Lung (tissue), 12 donors: ENCODE measurements around the gene MT1F. TPM values are rescaled to one million over a fixed set of nuclear protein-coding genes. Genes with fewer than 3 reads are reported as not detected.

ENCODE experiments used
- ATAC-seq: fragments of 200-7000 bp; cut with Tn5 transposase; one replicate; pipeline ENCODE4 v1.9.1; 2020; ENCODE audit warnings: moderate number of reproducible peaks; ENCODE audit not compliant: insufficient read depth, low FRiP score
- DNase-seq, 3 donors: peaks; one replicate each; pipeline ENCODE4 v3.0.0-alpha.2; 2013 to 2017
- H3K27ac ChIP-seq, 2 donors: one replicate each; pipeline ENCODE4 v1.5.1; 2013; ENCODE audit warnings: mild to moderate bottlenecking in 2 of 2, moderate library complexity in 2 of 2, control low read depth in 1 of 2, inconsistent platforms in 1 of 2, low read depth in 1 of 2, low read length in 1 of 2
- H3K27me3 ChIP-seq, 3 donors: one replicate each; pipeline ENCODE4 v1.5.1; 2013; ENCODE audit warnings: low read length in 2 of 3; ENCODE audit not compliant: control insufficient read depth in 3 of 3, insufficient read depth in 3 of 3
- H3K36me3 ChIP-seq, 4 donors: one replicate each; pipeline ENCODE4 v1.5.1; 2013; ENCODE audit warnings: low read length in 4 of 4, mild to moderate bottlenecking in 1 of 4, moderate library complexity in 1 of 4; ENCODE audit not compliant: control insufficient read depth in 4 of 4, insufficient read depth in 4 of 4
- H3K4me1 ChIP-seq, 5 donors: one replicate each; pipeline ENCODE4 v1.5.1; 2013; ENCODE audit warnings: low read length in 5 of 5, mild to moderate bottlenecking in 2 of 5, moderate library complexity in 1 of 5; ENCODE audit not compliant: control insufficient read depth in 5 of 5, insufficient read depth in 5 of 5
- H3K4me3 ChIP-seq: one replicate; pipeline ENCODE4 v1.5.1; 2013; ENCODE audit warnings: mild to moderate bottlenecking, control low read depth, moderate library complexity
- H3K9ac ChIP-seq, 2 donors: one replicate each; pipeline ENCODE4 v1.5.1; 2013; ENCODE audit warnings: low read length in 2 of 2, control low read depth in 1 of 2; ENCODE audit not compliant: insufficient read depth in 1 of 2
- H3K9me3 ChIP-seq, 4 donors: one replicate each; pipeline ENCODE4 v1.5.1; 2013; ENCODE audit warnings: low read length in 3 of 4, mild to moderate bottlenecking in 1 of 4, moderate library complexity in 1 of 4; ENCODE audit not compliant: control insufficient read depth in 4 of 4, insufficient read depth in 3 of 4
- CTCF ChIP-seq: IDR thresholded peaks from 2 replicates; pipeline ENCODE4 v1.5.1; 2012; ENCODE audit warnings: mild to moderate bottlenecking; ENCODE audit errors: control extremely low read depth, extremely low read depth
- WGBS, 2 donors: extraction: QIAGEN DNeasy Blood & Tissue Kit; methylation state at CpG; one replicate each; pipeline ENCODE4 v1.1.7; 2013; 5-methylcytosine and 5-hydroxymethylcytosine counted together
- polyA plus RNA-seq, 2 donors: library from polyadenylated mRNA; stranded (reverse); fragments of 200-250 nt; gene quantifications; one replicate each; pipeline ENCODE4 v1.2.1, GENCODE V29; 2013
- total RNA-seq, 2 donors: library from RNA; depleted of rRNA in 1 of 2; stranded (reverse); fragments of >200 nt in 1 of 2; gene quantifications; one replicate each; pipeline ENCODE4 v1.2.1, GENCODE V29; 2014 to 2021
- donor health status: control.
- donor health status: control.
- donor health status: Bipolar disorder and iron deficiency.
- donor health status: healthy.
- donor health status: DM: yes; HTN: yes; CAD: no.

The MT1F gene
- total and polyA plus RNA-seq, 4 donors: 3.6 to 42.0 (median 20.9) TPM

- Histone ChIP-seq H3K4me3 (no peak overlapping the region), H3K4me1 (peaks cover 7 to 53% (median 31%) of the 10 kb centered on the region in 5 donors), H3K27me3 (peaks cover 0 to 12% (median 0%) of the 10 kb centered on the region in 3 donors), H3K27ac (peak overlapping the region; percentile 88 to 95), H3K36me3 (no peaks in the 10 kb centered on the region), H3K9me3 (no peaks in the 10 kb centered on the region), H3K9ac (peak overlapping the region in 1 of 2 donors; percentile 78)
- DNase-seq (peak in 2 of 3 donors; percentile 26 to 32), ATAC-seq (no peak)
- TF ChIP-seq CTCF: no peak
- 57 to 58% methylated on average over 2 of the region's 2 CpGs for WGBS, 2 donors
These were observed 47.1 kb upstream of the MT1F start for GRCh38 chr16:56610609-56611111.

- peaks cover 4 to 47% (median 25%) of the 10 kb centered on the region in 5 donors for H3K4me1 ChIP-seq
- H3K27ac ChIP-seq: peak overlapping the region; percentile 88 to 95
- H3K4me3 ChIP-seq: no peak overlapping the region
- DNase-seq: peak in 1 of 3 donors; percentile 20
- H3K9ac ChIP-seq: no peak overlapping the region
- H3K9me3 ChIP-seq: no peaks in the 10 kb centered on the region
- TF ChIP-seq CTCF: no peak
- WGBS, 2 donors: 77 to 80% methylated on average over 2 of the region's 2 CpGs
- no peaks in the 10 kb centered on the region for H3K36me3 ChIP-seq
- ATAC-seq: no peak
- peaks cover 0 to 15% (median 0%) of the 10 kb centered on the region in 3 donors for H3K27me3 ChIP-seq
These were observed 46.4 kb upstream of the MT1F start for GRCh38 chr16:56611281-56611833.

- no peak overlapping the region for H3K9ac ChIP-seq
- no peak overlapping the region for H3K27ac ChIP-seq
- peaks cover 4 to 38% (median 13%) of the 10 kb centered on the region in 5 donors for H3K4me1 ChIP-seq
- H3K9me3 ChIP-seq: peaks cover 0 to 2% (median 0%) of the 10 kb centered on the region in 4 donors
- ATAC-seq (no peak), DNase-seq (no peak)
- no peak overlapping the region for H3K4me3 ChIP-seq
- H3K36me3 ChIP-seq: no peaks in the 10 kb centered on the region
- TF ChIP-seq CTCF: no peak
- H3K27me3 ChIP-seq: peaks cover 0 to 31% (median under 1%) of the 10 kb centered on the region in 3 donors
These were observed 44.1 kb upstream of the MT1F start for GRCh38 chr16:56613706-56614105.
